GM19193 (cell line): ENCODE measurements around the gene SETD5.

ENCODE experiments used
- POLR2A ChIP-seq: IDR thresholded peaks from 4 replicates; pipeline ENCODE4 v1.6.1; 2011; ENCODE audit not compliant: insufficient read depth, insufficient read length; ENCODE audit errors: extremely low read depth

SETD5 gene

GRCh38 chr3:9500108-9501050, 103.0 kb downstream of the SETD5 start:
- TF ChIP-seq POLR2A: no peak

DNA sequence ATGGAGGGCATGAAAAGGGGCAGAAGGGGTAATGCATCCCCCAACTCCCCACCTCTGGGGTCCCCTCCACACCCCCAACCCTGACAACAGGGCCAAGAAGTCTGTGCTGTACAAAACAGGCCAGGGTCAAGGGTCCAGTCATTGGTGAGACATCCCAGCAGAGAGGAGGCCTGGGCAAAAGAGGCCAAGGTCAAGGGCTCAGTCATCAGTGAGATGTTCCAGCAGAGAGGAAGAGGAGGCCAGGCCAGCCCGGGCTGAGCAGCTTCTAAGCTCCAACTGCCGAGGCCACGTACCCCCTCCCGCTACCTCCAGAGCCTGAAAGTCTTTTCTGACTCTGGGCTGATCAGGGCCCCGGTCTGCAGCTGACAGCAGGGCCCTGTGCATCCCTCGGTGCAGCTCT, 103.8 kb downstream of the SETD5 start:
- no peak for TF ChIP-seq POLR2A

GRCh38 chr3:9503283-9503682, 105.9 kb downstream of the SETD5 start:
- no peak for TF ChIP-seq POLR2A

GRCh38 chr3:9507586-9508578, 110.5 kb downstream of the SETD5 start:
- no peak for TF ChIP-seq POLR2A

DNA sequence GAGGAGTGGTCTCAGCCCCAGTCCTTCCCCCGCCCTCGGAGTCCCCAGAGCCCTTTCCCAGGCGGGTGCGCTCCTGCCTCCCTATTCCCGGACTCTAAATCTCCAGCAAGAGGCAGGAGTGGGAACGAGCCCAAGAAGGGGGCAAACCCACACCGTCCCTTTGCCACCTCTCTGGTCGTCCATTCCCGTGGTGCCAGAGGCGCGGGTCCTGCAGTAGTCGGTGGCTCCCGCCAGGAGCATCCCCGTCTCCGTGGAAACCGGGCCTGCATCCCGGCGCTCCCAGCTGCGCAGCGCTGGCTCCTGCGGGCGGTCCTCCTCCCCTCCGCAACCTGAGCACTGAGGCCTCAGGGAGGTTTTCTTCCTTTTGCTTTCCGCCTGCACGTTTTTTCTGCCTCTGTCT, 111.4 kb downstream of the SETD5 start:
- no peak for TF ChIP-seq POLR2A

DNA sequence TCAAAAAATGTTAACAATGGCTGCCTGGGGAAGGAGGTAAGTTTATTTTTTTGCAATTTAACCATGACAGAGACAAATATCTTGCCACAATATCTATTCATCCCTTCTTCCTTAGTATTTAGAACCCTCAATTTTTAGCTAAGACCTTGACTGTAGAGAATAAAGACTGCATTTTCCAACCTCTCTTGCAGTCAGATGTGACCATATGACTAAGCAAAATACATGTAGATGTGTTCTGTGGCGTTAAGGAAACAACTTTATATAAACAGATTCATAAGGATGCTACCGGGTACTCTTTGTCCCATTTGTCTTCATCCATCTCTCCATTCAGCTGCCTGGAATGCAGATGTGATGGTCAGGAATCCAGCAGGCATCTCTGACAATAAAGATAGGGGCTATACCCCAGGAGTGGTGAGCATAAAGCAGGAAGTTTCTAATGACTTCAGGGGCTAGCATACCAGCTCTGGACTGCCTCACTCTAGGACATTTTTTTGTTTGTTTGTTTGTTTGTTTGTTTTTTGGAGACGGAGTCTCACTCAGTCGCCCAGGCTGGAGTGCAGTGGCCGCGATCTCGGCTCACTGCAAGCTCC, 115.1 kb downstream of the SETD5 start:
- no peak for TF ChIP-seq POLR2A

DNA sequence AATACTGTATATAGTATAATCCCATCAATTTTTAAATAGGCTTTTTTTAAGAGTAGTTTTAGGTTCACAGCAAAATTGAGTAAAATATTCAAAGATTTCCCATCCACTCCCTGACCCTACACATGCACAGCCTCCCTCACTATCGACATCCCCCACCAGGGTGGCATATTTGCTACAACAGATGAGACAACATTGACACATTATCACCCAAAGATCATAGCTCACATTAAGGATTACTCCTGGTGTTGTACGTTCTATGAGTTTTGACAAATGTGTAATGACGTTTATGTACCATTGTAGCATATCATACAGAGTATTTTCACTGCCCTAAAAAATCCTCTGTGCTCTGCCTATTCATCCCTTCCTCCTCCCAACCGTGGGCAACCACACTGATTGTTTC, 116.9 kb downstream of the SETD5 start:
- no peak for TF ChIP-seq POLR2A

GRCh38 chr3:9514956-9515355, 117.5 kb downstream of the SETD5 start:
- TF ChIP-seq POLR2A: no peak

GRCh38 chr3:9525078-9525477, 127.7 kb downstream of the SETD5 start:
- TF ChIP-seq POLR2A: no peak
